Measurements from ENCODE around the gene GRB2.
A peak's percentile ranks its signal among the peaks of the same experiment; 100 is the strongest.
"Not testable (repeated sequence)": the region's sequence is repeated elsewhere in the genome, so short reads cannot be mapped to it uniquely, and the experiment has no call there.

Gene GRB2

DNA sequence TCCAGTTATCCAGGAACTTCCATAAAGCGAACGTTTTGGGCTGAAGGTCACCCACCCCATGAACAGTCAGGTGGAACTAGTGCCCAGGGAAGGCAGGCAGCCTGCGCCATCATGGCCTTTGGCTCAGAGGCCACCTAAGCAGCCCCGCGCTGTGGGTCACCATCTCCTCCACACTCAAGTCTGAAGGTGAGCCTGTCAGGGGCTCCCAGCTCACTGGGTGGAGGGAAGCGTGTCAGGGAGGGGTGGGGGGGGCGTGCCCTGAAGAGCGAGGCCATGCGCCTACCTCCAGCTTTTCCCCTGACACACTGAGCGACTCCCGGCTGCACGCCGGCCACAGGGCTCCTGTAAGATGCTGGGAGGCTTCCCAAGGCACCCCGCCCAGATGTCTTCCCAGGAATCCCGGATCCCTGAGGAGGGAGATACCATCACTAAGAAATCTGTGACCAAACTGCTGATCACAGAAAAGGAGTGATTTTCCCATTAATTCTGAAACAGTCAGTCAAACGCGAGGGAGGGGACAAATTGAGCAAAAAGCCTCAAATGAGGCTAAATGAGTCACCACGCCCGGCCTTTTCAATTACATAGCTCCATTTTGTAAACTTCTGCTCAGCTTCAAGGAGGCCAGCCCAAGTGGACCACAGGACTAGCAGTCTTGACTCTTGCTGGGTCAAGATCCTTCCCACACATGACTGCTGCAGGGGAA is 89.8 kb downstream of the GRB2 start:
- no peak for DNase-seq

DNA sequence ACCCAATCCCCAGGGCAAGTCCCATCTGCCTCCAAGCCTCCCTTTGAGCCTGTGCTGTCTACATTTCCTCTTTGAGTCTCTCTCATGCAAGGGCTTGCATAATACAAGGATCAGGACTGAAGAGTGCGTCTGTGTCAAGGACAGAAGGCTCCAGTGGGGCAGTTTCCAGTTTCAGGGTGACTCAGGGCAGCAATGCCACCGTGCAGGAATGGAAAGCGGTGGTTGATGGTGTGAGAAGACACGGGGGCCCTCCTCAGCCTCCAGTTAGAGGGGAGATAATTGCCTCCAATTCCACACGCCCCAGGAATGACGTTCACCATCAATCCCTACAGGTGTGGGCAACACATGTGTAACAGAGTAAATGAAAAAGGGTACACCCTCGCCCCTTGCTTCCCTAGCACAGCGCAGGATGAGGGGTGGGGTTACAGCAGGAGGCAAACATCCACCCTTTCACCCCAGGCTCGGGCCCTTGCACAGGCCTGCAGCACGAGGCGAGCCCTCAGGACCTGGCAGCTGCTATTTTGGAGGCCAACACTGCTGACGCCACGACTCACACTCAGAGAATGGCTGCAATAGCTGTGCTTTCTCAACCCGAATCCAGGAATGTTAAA is 91.4 kb downstream of the GRB2 start:
- DNase-seq: no peak

DNA sequence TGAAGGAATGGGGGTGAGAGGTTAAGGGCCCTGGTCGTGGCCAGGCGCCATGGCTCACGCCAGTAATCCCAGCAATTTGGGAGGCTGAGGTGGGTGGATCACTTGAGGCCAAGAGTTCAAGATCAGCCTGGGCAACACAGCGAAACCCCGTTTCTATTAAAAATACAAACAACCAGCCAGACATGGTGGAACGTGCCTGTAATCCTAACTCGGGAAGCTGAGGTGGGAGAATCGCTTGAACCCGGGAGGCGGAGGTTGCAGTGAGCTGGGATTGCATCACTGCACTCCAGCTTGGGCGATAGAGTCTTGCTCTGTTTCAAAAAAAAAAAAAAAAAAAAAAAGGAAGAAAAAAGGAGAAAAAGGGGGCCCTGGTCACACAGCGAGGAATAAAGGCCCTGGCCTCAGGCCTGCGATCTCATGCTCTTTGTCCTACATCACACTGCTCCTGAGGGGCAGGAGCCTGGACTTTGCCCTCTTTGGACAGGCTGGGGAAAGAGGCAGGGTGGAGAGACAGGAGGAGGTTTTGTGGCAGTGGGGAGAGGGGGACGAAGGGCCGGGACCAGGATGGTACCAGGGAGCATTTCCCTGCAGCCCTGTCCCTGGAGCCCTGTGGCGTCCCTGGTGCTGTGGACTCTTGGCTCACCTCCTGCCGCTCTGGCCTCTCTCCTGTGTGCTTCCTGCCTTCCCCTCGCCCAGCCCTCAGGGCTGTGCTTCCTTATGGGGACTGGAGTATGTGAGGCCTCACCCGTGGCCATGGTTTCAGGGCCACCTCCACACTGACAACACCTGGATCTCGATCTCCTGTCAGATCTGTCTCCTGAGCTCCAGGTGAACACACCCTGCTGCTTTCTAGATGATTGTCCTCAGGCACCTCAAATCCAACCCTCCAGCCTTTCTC is 96.5 kb downstream of the GRB2 start:
- no peak for DNase-seq

DNA sequence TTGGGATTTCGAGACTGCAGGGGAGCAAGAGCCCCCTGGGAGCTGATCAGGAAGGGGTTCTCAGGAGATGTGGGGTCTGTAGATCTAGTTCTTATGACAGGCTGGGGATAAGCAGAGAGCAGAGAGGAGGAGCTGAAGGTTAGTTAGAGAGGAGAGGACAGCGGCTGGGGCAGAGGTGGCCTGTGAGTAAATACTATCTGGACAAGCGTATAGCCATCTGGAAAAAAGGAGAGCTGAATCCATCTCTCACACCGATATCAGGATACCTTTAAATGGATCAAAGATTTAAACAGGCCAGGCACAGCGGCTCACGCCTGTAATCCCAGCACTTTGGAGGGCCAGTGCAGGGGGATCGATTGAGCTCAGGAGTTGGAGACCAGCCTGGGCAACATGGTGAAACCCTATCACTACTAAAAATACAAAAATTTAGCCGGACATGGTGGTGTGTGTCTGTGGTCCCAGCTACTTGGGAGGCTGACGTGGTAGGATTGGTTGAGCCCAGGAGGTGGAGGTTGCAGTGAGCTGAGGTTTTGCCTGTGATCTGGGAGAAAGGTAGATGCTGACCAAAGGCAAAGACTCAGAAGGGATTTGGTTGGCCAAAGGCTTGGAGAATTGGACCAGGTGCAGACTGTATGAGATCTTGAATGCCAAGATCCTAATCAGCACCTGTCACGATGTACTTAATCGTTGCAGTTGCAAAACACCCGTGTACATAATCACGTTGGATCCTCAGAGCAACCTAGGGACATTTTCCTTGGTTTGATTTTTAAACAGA is 97.3 kb downstream of the GRB2 start:
- no peak for DNase-seq

DNA sequence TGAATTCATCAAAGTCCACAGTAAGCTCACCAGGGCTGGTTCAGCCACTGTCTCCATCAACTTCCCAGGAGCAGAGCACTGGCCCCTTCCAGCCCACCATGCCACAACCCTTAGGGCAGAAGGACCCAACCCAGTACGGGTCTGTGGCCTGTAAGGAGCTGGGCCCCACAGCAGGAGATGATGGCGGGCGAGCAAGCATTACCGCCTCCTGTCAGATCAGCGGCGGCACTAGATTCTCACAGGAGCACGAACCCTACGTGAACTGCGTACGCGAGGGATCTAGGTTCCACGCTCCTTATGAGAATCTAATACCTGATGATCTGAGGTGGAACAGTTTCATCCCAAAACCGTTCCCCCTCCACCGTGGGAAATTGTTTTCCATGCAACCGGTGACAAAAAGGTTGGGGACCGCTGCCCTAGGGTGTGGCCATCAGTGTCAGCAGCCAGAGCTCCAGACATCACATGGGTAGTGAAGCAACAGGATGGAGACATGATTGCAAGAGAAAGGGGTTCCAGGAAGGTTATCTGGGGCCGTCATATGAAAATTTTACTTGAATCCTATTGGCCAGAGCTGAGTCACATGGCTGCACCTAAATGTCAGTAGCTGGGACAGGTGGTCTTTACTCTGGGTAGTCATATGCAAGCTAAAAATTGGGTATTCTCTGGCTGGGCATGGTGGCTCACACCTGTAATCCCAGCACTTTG is 103.8 kb downstream of the GRB2 start:
- DNase-seq: no peak

DNA sequence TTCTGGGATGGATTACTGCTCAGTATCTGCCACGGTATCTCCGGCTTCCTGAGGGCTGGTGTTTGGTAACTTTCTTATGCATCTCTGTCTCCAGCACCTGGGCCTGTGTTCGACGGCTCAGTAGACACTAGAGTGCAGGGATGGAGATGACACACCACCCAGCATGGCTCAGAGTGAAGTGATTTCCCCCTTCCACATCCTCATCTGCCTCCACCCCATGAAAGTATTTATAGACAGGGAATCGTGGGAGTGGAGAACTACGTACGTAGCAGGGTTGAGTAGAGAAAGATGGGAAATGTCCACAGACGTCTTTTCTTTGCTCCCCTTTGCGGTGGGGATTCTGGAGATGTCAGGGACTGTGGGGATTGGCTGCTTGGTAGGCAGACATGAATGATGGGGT is 104.4 kb downstream of the GRB2 start:
- DNase-seq: no peak

DNA sequence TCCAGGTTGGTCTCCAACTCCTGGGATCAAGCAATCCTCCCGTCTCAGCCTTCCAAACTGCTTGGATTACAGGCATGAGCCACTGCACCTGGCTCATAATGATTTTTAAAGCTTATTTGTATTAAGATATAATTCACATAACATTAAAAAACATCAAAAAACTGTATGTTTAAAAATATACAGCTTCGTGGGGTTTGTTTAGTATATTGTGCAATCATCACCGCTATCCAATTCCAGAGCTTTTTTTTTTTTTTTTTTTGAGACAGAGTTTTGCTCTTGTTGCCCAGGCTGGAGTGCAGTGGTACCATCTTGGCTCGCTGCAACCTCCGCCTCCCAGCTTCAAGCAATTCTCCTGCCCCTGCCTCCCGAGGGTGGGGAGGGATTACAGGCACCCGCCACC is 105.2 kb downstream of the GRB2 start:
- no peak for DNase-seq

DNA sequence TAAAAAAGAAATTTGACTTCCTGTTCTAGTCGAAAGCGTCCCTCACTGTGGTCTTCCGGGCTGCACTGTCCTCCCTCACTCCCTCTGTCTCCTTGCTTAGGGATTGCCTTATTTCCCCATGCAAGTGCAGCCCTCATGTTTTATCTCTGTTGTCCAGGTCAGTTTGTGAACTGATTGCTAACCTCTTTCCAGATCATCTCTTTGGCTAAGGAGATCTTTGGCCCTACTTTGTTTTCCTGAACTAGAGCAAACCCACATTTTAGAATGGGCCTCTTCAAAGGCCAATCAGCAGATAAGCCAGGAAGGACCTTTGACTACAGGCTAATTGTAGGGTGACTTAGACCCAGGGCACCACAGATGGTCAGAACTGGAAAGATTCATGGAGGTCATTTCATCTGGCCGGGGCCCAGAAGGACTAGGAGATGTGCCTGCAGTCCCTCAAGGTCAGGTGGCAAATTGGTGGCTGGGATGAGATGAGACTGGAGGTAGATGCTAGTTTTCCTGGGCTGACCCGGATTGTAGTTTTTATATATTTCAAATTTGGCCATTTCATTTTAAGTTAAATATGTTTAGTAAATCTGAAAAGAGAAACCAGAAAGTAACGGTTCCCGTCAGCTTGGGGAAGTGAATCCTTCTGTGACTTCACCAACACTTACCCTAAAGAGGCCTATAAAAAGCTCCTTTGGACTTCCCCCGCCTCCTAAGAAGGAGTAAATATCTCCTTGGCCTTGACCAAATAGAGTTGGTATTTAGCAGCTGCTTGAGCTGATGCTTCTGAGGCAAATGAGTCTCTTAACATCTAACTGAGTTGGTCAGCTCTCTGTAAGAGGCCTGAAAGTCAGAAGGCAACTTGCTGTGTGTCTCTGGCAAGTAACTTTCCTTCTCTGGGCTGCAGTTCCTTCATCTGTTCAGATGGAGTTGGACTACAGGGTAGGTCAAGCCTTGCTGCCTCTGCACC is 110.0 kb downstream of the GRB2 start:
- DNase-seq: no peak

DNA sequence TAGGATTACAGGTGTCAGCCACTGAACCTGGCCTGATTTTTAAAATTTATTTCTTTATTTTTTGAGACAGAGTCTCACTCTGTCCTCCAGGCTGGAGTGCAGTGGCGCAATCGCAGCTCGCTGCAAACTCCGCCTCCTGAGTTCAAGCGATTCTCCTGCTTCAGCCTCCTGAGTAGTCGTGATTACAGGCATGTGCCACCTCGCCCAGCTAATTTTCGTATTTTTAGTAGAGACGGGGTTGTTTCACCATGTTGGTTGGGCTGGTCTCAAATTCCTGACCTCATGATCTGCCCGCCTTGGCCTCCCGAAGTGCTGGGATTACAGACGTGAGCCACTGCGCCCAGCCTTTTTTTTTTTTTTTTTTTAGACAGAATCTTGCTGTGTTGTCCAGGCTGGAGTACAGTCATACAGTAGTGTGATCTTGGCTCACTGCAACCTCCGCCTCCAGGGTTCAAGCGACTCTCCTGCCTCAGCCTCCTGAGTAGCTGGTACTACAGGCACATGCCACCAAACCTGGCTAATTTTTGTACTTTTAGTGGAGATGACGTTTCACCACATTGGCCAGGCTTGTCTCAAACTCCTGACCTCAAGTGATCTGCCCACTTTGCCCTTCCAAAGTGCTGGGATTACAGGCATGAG is 112.5 kb downstream of the GRB2 start:
- DNase-seq: not testable (repeated sequence)

DNA sequence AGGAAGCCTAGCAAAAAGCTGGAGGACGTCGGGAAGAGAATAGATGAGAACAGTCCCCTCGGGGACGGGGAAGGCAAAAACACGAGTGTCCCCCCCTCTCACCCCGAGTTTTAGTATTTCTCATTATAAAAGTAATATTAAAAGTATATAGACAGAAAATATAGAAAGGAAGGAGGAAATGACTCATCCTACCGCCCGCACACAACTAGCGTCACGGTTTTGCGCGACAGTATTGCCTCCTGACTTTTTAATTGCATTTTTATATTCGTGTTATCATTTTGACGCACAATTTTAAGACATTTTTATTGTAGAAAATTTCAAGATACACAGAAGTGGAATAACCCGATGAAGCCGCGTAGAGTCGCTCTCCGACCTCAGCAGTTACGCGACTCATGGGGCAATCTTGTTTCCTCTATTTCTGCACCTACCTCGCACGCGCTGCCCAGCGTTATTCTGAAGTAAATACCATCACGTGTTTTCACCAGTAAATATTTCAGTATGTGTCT is 115.6 kb downstream of the GRB2 start:
- DNase-seq: no peak

DNA sequence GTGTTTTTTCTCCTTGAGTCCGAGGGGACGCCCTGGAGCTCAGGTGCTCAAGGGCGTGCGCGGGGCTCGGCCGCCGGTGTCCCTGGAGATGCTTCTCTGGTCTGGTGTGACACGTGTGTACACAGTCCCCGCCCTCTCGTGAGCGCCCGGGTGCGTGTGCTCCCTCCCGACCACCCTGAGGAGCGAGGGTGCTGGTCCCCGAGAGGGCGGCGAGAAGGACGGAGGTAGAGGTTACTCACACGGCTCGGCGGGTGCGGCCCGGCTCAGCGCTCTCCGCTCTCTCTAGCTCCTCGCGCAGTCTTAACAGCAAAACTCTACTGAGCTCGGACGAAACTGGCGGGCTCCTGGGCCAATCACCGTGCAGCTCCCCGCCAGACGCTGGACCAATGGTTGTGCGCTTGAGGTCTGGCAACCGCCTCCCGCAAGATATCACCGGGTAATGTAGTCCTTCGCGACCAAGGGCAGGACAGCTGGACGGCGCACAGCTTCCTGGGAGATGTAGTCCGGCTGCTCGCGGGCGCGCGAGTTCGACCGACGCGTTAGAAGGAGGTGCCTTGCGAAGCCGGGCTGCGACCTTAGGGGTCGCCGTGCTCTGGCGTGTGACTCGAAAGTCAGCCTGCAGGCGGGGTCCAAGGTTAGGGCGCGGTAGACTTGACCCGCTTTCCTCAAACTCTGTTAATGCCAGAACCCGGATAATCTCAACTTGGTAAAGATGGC is 116.2 kb downstream of the GRB2 start, which contains the start of gene SLC25A19:
SLC25A19 (minus strand) TSS at position 319 of the 717 bp plus-strand sequence. CDS start 2,669 bp downstream, outside the sequence.
- DNase-seq: peak; percentile 71

DNA sequence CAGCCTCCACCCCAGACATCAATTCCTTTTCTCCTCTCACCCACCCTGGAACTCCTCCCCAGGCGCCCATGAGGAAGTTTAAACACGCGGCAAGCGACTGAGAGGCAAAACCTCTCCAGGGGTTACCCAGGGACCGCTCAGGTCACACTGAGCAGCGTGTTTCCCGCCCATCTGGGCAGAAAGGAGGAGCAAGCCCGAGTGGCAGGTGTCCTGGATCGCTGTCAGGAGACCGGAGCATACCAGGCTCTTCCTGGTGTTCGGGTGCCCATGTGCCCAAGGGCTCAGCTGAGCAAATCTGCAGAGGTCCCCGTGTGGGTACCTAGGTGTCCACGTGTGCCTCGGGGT is 116.7 kb downstream of the GRB2 start:
- no peak for DNase-seq

DNA sequence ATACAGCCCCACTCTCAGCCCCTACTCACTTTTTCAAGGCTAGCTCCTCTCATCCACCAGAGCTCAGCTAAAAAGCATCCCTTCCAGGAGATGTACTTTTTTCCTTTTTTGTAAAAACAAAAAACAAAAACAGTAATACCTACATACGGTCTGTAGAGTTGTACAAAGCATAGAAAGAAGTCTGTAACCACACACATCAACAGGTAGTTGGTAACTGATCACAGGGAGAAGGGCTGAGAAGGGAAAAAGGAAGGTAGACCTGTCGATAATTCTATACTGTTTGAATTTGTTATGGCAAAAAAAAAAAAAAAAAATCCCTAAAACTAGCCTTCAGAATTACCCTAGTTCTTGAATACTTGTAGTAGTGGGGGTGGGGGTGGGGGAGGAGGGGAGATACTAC is 117.1 kb downstream of the GRB2 start:
- DNase-seq: no peak

DNA sequence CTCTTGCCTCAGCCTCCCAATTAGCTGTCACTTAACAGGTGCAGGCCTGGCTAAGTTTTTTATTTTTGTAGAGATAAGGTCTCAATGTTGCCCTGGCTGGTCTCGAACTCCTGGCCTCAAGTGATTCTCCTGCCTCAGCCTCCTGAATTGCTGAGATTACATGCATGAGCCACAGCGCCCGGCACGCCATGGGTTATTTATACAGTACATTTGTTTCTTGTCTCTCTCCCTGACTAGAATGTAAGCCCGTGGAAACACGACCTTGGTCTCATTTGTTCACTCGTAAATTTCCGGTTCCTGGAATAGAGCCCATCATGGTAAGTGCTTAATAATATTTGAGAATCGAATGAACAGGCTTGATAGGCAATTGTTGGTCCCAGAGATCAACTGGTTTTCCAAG is 118.3 kb downstream of the GRB2 start:
- no peak for DNase-seq

DNA sequence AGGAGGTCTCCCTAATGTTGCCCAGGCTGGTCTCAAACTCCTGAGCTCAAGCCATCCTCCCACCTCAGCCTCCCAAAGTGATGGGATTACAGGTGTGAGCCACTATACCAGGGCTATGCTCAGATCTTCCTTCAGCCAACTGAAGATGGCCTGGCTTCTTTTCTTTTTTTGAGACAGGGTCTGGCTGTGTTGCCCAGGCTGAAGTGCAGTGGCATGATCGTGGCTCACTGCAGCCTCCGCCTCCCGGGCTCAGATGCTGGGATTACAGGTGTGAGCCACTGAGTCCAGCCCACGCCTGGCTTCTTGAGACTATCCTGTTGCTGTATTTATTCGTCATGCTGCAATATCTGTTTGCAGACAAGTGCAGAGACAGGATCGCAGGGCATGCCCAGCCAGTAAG is 120.4 kb downstream of the GRB2 start:
- DNase-seq: no peak

DNA sequence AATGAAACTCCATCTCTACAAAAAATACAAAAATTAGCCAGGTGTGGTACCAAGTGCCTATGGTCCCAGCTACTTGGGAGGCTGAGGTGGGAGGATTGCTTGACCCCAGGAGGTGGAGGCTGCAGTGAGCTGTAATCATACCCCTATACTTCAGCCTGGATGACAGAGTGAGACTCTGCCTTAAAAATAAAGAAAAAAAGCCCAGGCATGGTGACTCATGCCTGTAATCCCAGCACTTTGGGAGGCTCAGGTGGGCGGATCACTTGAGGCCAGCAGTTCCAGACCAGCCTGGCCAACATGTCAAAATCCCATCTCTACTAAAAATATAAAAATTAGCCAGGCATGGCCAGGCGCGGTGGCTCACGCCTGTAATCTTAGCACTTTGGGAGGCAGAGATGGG is 125.3 kb downstream of the GRB2 start:
- DNase-seq: not testable (repeated sequence)

DNA sequence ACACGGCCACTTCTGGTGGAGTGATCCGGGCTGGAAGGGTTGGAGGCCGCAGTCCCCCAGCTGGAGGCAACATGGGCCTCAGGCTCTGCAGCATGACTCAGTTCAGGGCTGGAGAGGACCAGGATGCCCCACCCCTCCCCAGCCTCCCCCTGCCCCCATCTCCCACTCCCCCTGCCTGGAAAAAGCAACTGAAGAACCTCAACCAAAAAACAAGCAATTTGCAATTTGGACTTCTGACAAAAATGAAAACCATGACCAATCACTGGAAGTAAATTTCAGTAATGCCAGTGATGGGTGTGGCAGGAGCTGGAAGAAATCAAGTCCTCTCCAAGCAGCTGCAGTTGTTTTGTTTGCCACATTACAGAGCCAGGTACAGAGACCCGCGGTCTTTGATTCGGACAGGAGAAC is 127.8 kb downstream of the GRB2 start:
- DNase-seq: no peak

DNA sequence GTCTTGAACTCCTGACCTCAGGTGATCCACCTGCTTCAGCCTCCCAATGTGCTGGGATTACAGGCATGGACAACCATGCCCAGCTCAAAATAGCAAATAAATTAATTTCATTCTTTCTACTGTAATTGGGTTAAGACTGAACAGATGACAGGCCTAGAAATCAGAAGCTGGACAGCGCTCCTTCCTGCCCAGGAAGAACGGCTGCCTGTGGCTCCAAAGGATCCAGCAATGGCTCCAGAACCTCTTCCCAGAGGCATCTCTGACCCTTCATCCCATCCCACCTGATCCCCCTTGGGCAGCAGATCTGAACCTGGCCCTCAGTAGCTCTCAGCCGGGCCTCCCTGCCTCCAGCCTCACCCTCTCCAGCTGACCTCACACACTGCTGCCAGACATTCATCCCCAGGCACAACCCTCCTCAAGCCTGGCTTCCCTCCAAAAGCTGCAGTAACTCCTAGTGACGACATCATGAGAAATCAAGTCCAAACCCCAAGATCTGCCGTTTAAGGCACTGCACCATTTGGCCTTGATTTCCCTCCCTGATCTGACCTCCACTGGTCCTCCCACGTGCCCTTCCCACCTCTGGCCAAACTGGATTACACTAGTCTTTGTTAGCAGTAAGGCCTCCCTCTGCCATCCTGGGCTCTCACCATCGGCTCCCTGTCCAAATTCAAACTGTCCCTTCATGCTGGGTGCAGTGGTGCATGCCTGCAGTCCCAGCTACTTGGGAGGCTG is 131.3 kb downstream of the GRB2 start:
- no peak for DNase-seq

DNA sequence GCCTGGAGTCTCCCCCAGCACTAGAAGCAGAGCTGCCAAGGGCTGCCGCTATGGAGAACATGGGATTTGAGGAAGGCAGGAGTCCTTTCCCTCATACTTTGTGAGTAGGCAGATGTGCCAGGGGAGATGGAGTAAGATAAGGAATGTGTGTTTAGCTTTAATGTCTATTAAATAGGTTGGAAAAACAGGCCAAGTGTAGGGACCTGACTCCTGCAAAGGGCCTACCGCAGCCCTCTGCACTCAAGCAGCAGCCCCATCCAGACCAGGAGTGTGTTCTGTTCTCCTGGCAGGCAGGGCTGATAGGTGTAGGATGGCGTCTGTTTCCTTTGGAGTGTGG is 132.7 kb downstream of the GRB2 start:
- DNase-seq: no peak

All from cortex of kidney (tissue), 1 donor.